H1 (cell line): Measurements from ENCODE around the gene MARCHF3. TPM values are rescaled to one million over a fixed set of nuclear protein-coding genes. Genes with fewer than 3 reads are reported as not detected.
A peak's percentile ranks its signal among the peaks of the same experiment; 100 is the strongest.

Experiments used
- CTCF ChIA-PET: fragments of 300-600 bp; sonication (Branson Sonifier 250); formaldehyde crosslinking; loops from one replicate; lab custom pipeline; 2021; ENCODE audit not compliant: partially characterized antibody; lab: Charles Lee
- POLR2A ChIA-PET: fragments of 300-600 bp; sonication (Branson Sonifier 250); formaldehyde crosslinking; loops from one replicate; lab custom pipeline; 2021; ENCODE audit warnings: inconsistent platforms; ENCODE audit not compliant: partially characterized antibody; lab: Charles Lee
- DNase-seq, 2 experiments: peaks; one replicate each; pipeline versions ENCODE4 v3.0.0 to v3.0.0-alpha.2; 2010 to 2022; ENCODE audit warnings: low spot score in 2 of 2, low read depth in 1 of 2, mixed read lengths in 1 of 2
- FAIRE-seq: peaks from 2 replicates; lab custom pipeline; 2011; peaks lifted over from hg19 to GRCh38; lab: Jason Lieb, UNC
- H2AFZ ChIP-seq: 2 replicates; pipeline ENCODE4 v1.8.1; 2012; ENCODE audit warnings: low read length, inconsistent platforms
- H2AK5ac ChIP-seq: 2 replicates; pipeline ENCODE4 v1.6.1; 2013; ENCODE audit warnings: low read depth, low read length
- H2BK120ac ChIP-seq: replicated peaks from 2 replicates; pipeline ENCODE3; 2013; ENCODE audit warnings: low read depth, low read length, inconsistent platforms
- H2BK12ac ChIP-seq: 2 replicates; pipeline ENCODE4 v1.6.1; 2013; ENCODE audit warnings: low read depth, low read length
- H2BK15ac ChIP-seq: 2 replicates; pipeline ENCODE4 v1.6.1; 2013; ENCODE audit warnings: low read length
- H2BK20ac ChIP-seq: 2 replicates; pipeline ENCODE4 v1.6.1; 2013; ENCODE audit warnings: low read length
- H2BK5ac ChIP-seq: 2 replicates; pipeline ENCODE4 v1.6.1; 2013; ENCODE audit warnings: low read depth, low read length
- H3K14ac ChIP-seq: 2 replicates; pipeline ENCODE4 v1.6.1; 2013; ENCODE audit warnings: inconsistent platforms; ENCODE audit not compliant: insufficient read length
- H3K18ac ChIP-seq: 2 replicates; pipeline ENCODE4 v1.6.1; 2013; ENCODE audit warnings: low read length; ENCODE audit errors: extremely low read depth
- H3K23ac ChIP-seq: 2 replicates; pipeline ENCODE4 v1.6.1; 2013; ENCODE audit warnings: inconsistent platforms; ENCODE audit not compliant: insufficient read length
- H3K23me2 ChIP-seq: 2 replicates; pipeline ENCODE4 v1.6.1; 2013; ENCODE audit warnings: low read depth, low read length
- H3K27ac ChIP-seq: 2 replicates; pipeline ENCODE4 v1.6.1; 2011; ENCODE audit warnings: low read depth, low read length, inconsistent platforms
- H3K27me3 ChIP-seq, 4 experiments: replicated peaks in 1 of 4; 1 replicate in 1 of 4; 2 replicates in 3 of 4; pipeline versions ENCODE4 v1.6.1 to v1.8.1; 2011 to 2013; ENCODE audit warnings: low read length in 3 of 4, mild to moderate bottlenecking in 3 of 4, inconsistent platforms in 2 of 4, mixed read lengths in 2 of 4, moderate library complexity in 1 of 4; ENCODE audit not compliant: control insufficient read depth in 3 of 4, insufficient read depth in 3 of 4; ENCODE audit errors: extremely low read depth in 1 of 4
- H3K36me3 ChIP-seq, 4 experiments: 2 replicates each; pipeline versions ENCODE4 v1.6.1 to v1.8.1; 2011 to 2013; ENCODE audit warnings: mild to moderate bottlenecking in 4 of 4, low read length in 3 of 4, moderate library complexity in 2 of 4, control low read depth in 1 of 4, inconsistent platforms in 1 of 4; ENCODE audit not compliant: insufficient read depth in 4 of 4, control insufficient read depth in 2 of 4
- H3K4ac ChIP-seq: replicated peaks from 2 replicates; pipeline ENCODE3; 2013; ENCODE audit warnings: low read length, low read depth, mixed read lengths, inconsistent platforms; ENCODE audit not compliant: insufficient read length
- H3K4me1 ChIP-seq, 4 experiments: replicated peaks in 1 of 4; 1 replicate in 1 of 4; 2 replicates in 3 of 4; pipeline versions ENCODE4 v1.6.1 to v1.8.1; 2011 to 2013; ENCODE audit warnings: low read length in 3 of 4, inconsistent platforms in 2 of 4, mixed read lengths in 1 of 4; ENCODE audit not compliant: insufficient read depth in 4 of 4, control insufficient read depth in 3 of 4
- H3K4me2 ChIP-seq, 2 experiments: 2 replicates each; pipeline versions ENCODE4 v1.6.1 to v1.8.1; 2011 to 2013; ENCODE audit warnings: low read depth in 2 of 2, low read length in 2 of 2, control low read depth in 1 of 2, inconsistent platforms in 1 of 2, mild to moderate bottlenecking in 1 of 2; ENCODE audit not compliant: insufficient read depth in 1 of 2
- H3K4me3 ChIP-seq, 4 experiments: fragments of 200-600, 300-600 bp in 1 of 4; sonication (generic), shearing (Covaris generic), sonication (Bioruptor Twin) in 1 of 4; 2 replicates each; pipeline versions ENCODE4 v1.5.1 to v1.8.1; 2011 to 2016; ENCODE audit warnings: low read length in 4 of 4, low read depth in 3 of 4, control low read depth in 2 of 4, inconsistent platforms in 2 of 4, mild to moderate bottlenecking in 2 of 4, mixed read lengths in 1 of 4, moderate library complexity in 1 of 4; ENCODE audit not compliant: insufficient read depth in 2 of 4; ENCODE audit errors: extremely low read depth in 1 of 4
- H3K56ac ChIP-seq: replicated peaks from 2 replicates; pipeline ENCODE3; 2013; ENCODE audit warnings: low read depth, mild to moderate bottlenecking, mixed read lengths, low read length, inconsistent platforms; ENCODE audit not compliant: insufficient read length
- H3K79me1 ChIP-seq: 2 replicates; pipeline ENCODE4 v1.6.1; 2013; ENCODE audit warnings: low read depth, low read length, control low read depth
- H3K79me2 ChIP-seq, 2 experiments: 2 replicates each; pipeline versions ENCODE4 v1.6.1 to v1.8.1; 2012 to 2013; ENCODE audit warnings: low read length in 2 of 2, mild to moderate bottlenecking in 2 of 2, inconsistent platforms in 1 of 2; ENCODE audit not compliant: insufficient read depth in 2 of 2, control insufficient read depth in 1 of 2
- H3K9ac ChIP-seq, 4 experiments: replicated peaks in 1 of 4; 1 replicate in 1 of 4; 2 replicates in 3 of 4; pipeline versions ENCODE4 v1.6.1 to v1.8.1; 2011 to 2013; ENCODE audit warnings: low read depth in 3 of 4, low read length in 3 of 4, control low read depth in 2 of 4, mild to moderate bottlenecking in 2 of 4, moderate library complexity in 2 of 4, inconsistent platforms in 1 of 4; ENCODE audit errors: extremely low read depth in 1 of 4
- H3K9me3 ChIP-seq, 2 experiments: 2 replicates each; pipeline versions ENCODE4 v1.6.1 to v1.8.1; 2012 to 2013; ENCODE audit warnings: mild to moderate bottlenecking in 2 of 2, moderate library complexity in 2 of 2, control low read depth in 1 of 2, inconsistent platforms in 1 of 2, low read depth in 1 of 2, low read length in 1 of 2, mixed read lengths in 1 of 2; ENCODE audit not compliant: insufficient read depth in 2 of 2
- H4K20me1 ChIP-seq, 2 experiments: replicated peaks in 1 of 2; 2 replicates each; pipeline versions ENCODE3 to v1.8.1; 2011 to 2013; ENCODE audit warnings: inconsistent platforms in 2 of 2, low read length in 2 of 2, mild to moderate bottlenecking in 1 of 2; ENCODE audit not compliant: insufficient read depth in 2 of 2, control insufficient read depth in 1 of 2
- H4K5ac ChIP-seq: 2 replicates; pipeline ENCODE4 v1.6.1; 2013; ENCODE audit warnings: low read length, low read depth, mixed read lengths, inconsistent platforms; ENCODE audit not compliant: insufficient read length
- H4K8ac ChIP-seq: 2 replicates; pipeline ENCODE4 v1.8.0; 2013; ENCODE audit warnings: mild to moderate bottlenecking, moderate library complexity, low read length, inconsistent platforms; ENCODE audit not compliant: insufficient read depth; ENCODE audit errors: extremely low read depth
- H4K91ac ChIP-seq: replicated peaks from 2 replicates; pipeline ENCODE3; 2013; ENCODE audit warnings: low read length, mixed read lengths, inconsistent platforms; ENCODE audit not compliant: insufficient read length
- CHD2 ChIP-seq: IDR thresholded peaks from 2 replicates; pipeline ENCODE4 v1.6.1; 2012; ENCODE audit warnings: low read length, improper control_type of control experiment
- HDAC6 ChIP-seq: IDR thresholded peaks from one replicate; pipeline ENCODE4 v1.7.1; 2012; ENCODE audit warnings: low read depth, mild to moderate bottlenecking, inconsistent platforms, low read length, moderate library complexity
- PHF8 ChIP-seq: fragments of 200-600 bp; sonication (generic); conservative IDR thresholded peaks from 2 replicates; pipeline ENCODE4 v1.7.1; 2012; ENCODE audit warnings: low read depth, mild to moderate bottlenecking, inconsistent platforms, low read length, moderate library complexity
- RAD21 ChIP-seq, 2 experiments: IDR thresholded peaks in 1 of 2; conservative IDR thresholded peaks in 1 of 2; 2 replicates each; pipeline ENCODE4 v1.6.1; 2011; ENCODE audit warnings: low read depth in 2 of 2, low read length in 2 of 2, improper control_type of control experiment in 1 of 2, inconsistent platforms in 1 of 2, mild to moderate bottlenecking in 1 of 2, moderate library complexity in 1 of 2
- RBBP5 ChIP-seq: IDR thresholded peaks from 2 replicates; pipeline ENCODE4 v1.7.1; 2012; ENCODE audit warnings: low read depth, mild to moderate bottlenecking, inconsistent platforms, low read length, moderate library complexity, borderline replicate concordance
- WGBS, 2 experiments: shearing (Covaris generic) in 1 of 2; methylation state at CpG; one replicate each; pipeline versions ENCODE4 v1.1.6 to v1.1.7; 2013 to 2015; ENCODE audit warnings: low lambda C conversion rate in 2 of 2, mixed read lengths in 2 of 2, inconsistent platforms in 1 of 2, low coverage in 1 of 2, missing lambda C conversion rate in 1 of 2; ENCODE audit not compliant: insufficient replicate concordance in 2 of 2, insufficient coverage in 1 of 2, insufficient read length in 1 of 2; ENCODE audit errors: extremely low coverage in 1 of 2, missing lambda C conversion rate in 1 of 2; 5-methylcytosine and 5-hydroxymethylcytosine counted together
- polyA plus RNA-seq, 7 experiments: library from polyadenylated mRNA; depleted of rRNA in 3 of 7; stranded (reverse) in 5 of 7; unstranded in 2 of 7; fragments of >200 nt in 5 of 7; fragments of 200-250 nt in 2 of 7; gene quantifications; 1 replicate in 5 of 7; 2 replicates in 1 of 7; 4 replicates in 1 of 7; pipeline versions ENCODE4 v1.2.1 to v1.2.3, GENCODE V29; 2011 to 2013; ENCODE audit warnings: missing spikeins in 2 of 7, mixed read lengths in 2 of 7
- total RNA-seq: library from RNA; stranded (reverse); fragmentation: NEBNext Ultra II Directional; extraction: Animal tissue kit (Norgen Biotek cat#: 25700); gene quantifications from 2 replicates; pipeline ENCODE4 v1.2.1, GENCODE V29; 2021
- TF ChIP-seq, protein P1 (sequence below): IDR thresholded peaks from 2 replicates; pipeline ENCODE4 v1.6.1; 2012; ENCODE audit warnings: low read length, inconsistent platforms

The MARCHF3 gene
- total and polyA plus RNA-seq, 2 of the 8 experiments (the other 6 are each of a cell fraction or from before 2014, with no cell fraction given), result 12.0 to 16.9 TPM

GRCh38 chr5:126864042-126864688, 166.2 kb downstream of the MARCHF3 start:
- Histone ChIP-seq H4K5ac (no peak overlapping the region), H3K4ac (no peak overlapping the region), H2AFZ (no peak overlapping the region), H3K9ac (no peak overlapping the region), H2BK12ac (no peak overlapping the region), H3K23ac (no peak overlapping the region), H3K79me1 (no peaks in the 10 kb centered on the region), H3K27me3 (no peaks in the 10 kb centered on the region), H2BK15ac (no peak overlapping the region), H2BK5ac (no peak overlapping the region; the same call in 1 of the 2 replicates), H4K20me1 (no peaks in the 10 kb centered on the region), H4K91ac (no peak overlapping the region), H2BK120ac (no peak overlapping the region), H3K79me2 (no peaks in the 10 kb centered on the region), H3K9me3 (no peaks in the 10 kb centered on the region), H3K36me3 (no peaks in the 10 kb centered on the region), H3K4me3 (no peak overlapping the region), H2AK5ac (no peak overlapping the region), H3K23me2 (peaks cover 4% of the 10 kb centered on the region; the same call in 1 of the 2 replicates), H3K4me1 (peaks cover 1 to 6% (median 5%) of the 10 kb centered on the region in 4 experiments; a peak in 5 of 7 replicates), H3K4me2 (no peak overlapping the region), H3K14ac (no peak overlapping the region), H3K27ac (no peak overlapping the region), H3K18ac (no peak overlapping the region), H4K8ac (no peak overlapping the region; the same call in 1 of the 2 replicates), H2BK20ac (no peak overlapping the region), H3K56ac (no peak overlapping the region)
- FAIRE-seq (no peak), DNase-seq (peak in 1 of 2 experiments; percentile 55)
- TF ChIP-seq, protein P1, sequence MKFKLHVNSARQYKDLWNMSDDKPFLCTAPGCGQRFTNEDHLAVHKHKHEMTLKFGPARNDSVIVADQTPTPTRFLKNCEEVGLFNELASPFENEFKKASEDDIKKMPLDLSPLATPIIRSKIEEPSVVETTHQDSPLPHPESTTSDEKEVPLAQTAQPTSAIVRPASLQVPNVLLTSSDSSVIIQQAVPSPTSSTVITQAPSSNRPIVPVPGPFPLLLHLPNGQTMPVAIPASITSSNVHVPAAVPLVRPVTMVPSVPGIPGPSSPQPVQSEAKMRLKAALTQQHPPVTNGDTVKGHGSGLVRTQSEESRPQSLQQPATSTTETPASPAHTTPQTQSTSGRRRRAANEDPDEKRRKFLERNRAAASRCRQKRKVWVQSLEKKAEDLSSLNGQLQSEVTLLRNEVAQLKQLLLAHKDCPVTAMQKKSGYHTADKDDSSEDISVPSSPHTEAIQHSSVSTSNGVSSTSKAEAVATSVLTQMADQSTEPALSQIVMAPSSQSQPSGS, result no peak
- TF ChIP-seq PHF8 (no peak), RAD21 (IDR thresholded peaks at IDR 0.05 in 1 of 2, conservative IDR thresholded peaks at IDR 0.05 in 1 of 2; ENCODE audit: low read depth in 2 of 2, low read length in 2 of 2) (0 out of 4 replicates have a peak, but pooled peaks of 1 of the 2 experiments have one; percentile 5), HDAC6 (no peak), RBBP5 (no peak), CHD2 (no peak)
- WGBS, 2 experiments, result 88% methylated on average over 22 of the region's 22 CpGs; no CpG with 5 or more reads in 1 of the 2 experiments
- ChIA-PET CTCF (interaction anchor here (0.6 to 2.1 kb wide), 9 partner anchors 10 to 364 kb away, joined by 3 to 6 read pairs (median 3); no protein-coding TSS in a partner anchor), POLR2A (interaction anchor here (1.6 kb wide), 1 partner anchor 13 kb away, joined by 3 read pairs; no protein-coding TSS in a partner anchor)
